ENCODE results near the gene PRDM16.

Gene PRDM16

GRCh38 chr1:3316340-3316943 is 247.4 kb downstream of the PRDM16 start:
- DNase-seq, result peak; percentile 9

- DNase-seq, result no peak
Measured at GRCh38 chr1:3317456-3317855, 248.5 kb downstream of the PRDM16 start.

- no peak for DNase-seq
Measured at GRCh38 chr1:3318329-3318728, 249.3 kb downstream of the PRDM16 start.

GRCh38 chr1:3319874-3320245 is 250.9 kb downstream of the PRDM16 start:
- peak; percentile 46 for DNase-seq

- peak; percentile 32 for DNase-seq
Measured at GRCh38 chr1:3320246-3321152, 251.5 kb downstream of the PRDM16 start.

GRCh38 chr1:3321559-3322449 is 252.8 kb downstream of the PRDM16 start:
- DNase-seq, result no peak

- DNase-seq, result no peak
Measured at GRCh38 chr1:3322450-3323020, 253.5 kb downstream of the PRDM16 start.

GRCh38 chr1:3323021-3323795 is 254.2 kb downstream of the PRDM16 start:
- peak; percentile 2 for DNase-seq

GRCh38 chr1:3323796-3324703 is 255.0 kb downstream of the PRDM16 start:
- no peak for DNase-seq

GRCh38 chr1:3324704-3325535 is 255.9 kb downstream of the PRDM16 start:
- DNase-seq, result no peak

GRCh38 chr1:3326516-3327388 is 257.7 kb downstream of the PRDM16 start:
- DNase-seq, result no peak

- no peak for DNase-seq
Measured at GRCh38 chr1:3327389-3327702, 258.3 kb downstream of the PRDM16 start.

- DNase-seq, result no peak
Measured at GRCh38 chr1:3327936-3328590, 259.1 kb downstream of the PRDM16 start.

GRCh38 chr1:3329640-3330281 is 260.8 kb downstream of the PRDM16 start:
- no peak for DNase-seq

- DNase-seq, result no peak
Measured at GRCh38 chr1:3330771-3331245, 261.8 kb downstream of the PRDM16 start.

GRCh38 chr1:3331564-3331963 is 262.6 kb downstream of the PRDM16 start:
- no peak for DNase-seq

GRCh38 chr1:3332043-3332442 is 263.0 kb downstream of the PRDM16 start:
- no peak for DNase-seq

GRCh38 chr1:3332662-3333061 is 263.7 kb downstream of the PRDM16 start:
- no peak for DNase-seq
